ENCODE results near the gene WDTC1.

- no peak for TF ChIP-seq POLR2A (IDR thresholded peaks at IDR 0.05; ENCODE audit: low read length)
- no peak for TF ChIP-seq USF2 (IDR thresholded peaks at IDR 0.05)
- no peak for TF ChIP-seq ZFP36 (IDR thresholded peaks at IDR 0.05; ENCODE audit: borderline replicate concordance, partially characterized antibody)
- TF ChIP-seq CTCF (IDR thresholded peaks at IDR 0.05) = no peak
- no peak for TF ChIP-seq CEBPB (IDR thresholded peaks at IDR 0.05)
- no peak for TF ChIP-seq MAZ (IDR thresholded peaks at IDR 0.05; ENCODE audit: borderline replicate concordance, low read depth, low read length)
- TF ChIP-seq SMC3 (IDR thresholded peaks at IDR 0.05) = no peak
- no peak for TF ChIP-seq MAFK (IDR thresholded peaks at IDR 0.05; ENCODE audit: partially characterized antibody)
- TF ChIP-seq MYC (IDR thresholded peaks at IDR 0.05; ENCODE audit: borderline replicate concordance, low read length) = no peak
Measured at GRCh38 chr1:27301582-27302199, 67.3 kb downstream of the WDTC1 start.

All from A549 (cell line).